T-helper 1 cell treated with Interleukin-12 subunit alpha and Interleukin-12 subunit beta and Interleukin-4 antibody, amounts not matched to agents 30 μg/mL and 1 μg/mL, for 36 hours (primary cell): ENCODE data around the gene RAD54L2.
"Not testable (repeated sequence)": the region's sequence is repeated elsewhere in the genome, so short reads cannot be mapped to it uniquely, and the experiment has no call there.

Experiments used
- H3K27ac Mint-ChIP-seq: one replicate; pipeline ENCODE4 v1.8.0; 2021; ENCODE audit warnings: mild to moderate bottlenecking, mixed read lengths
- H3K27me3 Mint-ChIP-seq: one replicate; pipeline ENCODE4 v1.8.0; 2021; ENCODE audit warnings: low read depth, mixed read lengths
- H3K36me3 Mint-ChIP-seq: one replicate; pipeline ENCODE4 v1.8.0; 2021; ENCODE audit warnings: low read depth, mixed read lengths
- H3K4me1 Mint-ChIP-seq: one replicate; pipeline ENCODE4 v1.8.0; 2021; ENCODE audit warnings: low read depth, mixed read lengths
- H3K4me3 Mint-ChIP-seq: one replicate; pipeline ENCODE4 v1.8.0; 2021; ENCODE audit warnings: mild to moderate bottlenecking, moderate library complexity, mixed read lengths
- H3K9me3 Mint-ChIP-seq: one replicate; pipeline ENCODE4 v1.8.0; 2021; ENCODE audit warnings: mixed read lengths

The RAD54L2 gene, protein sequence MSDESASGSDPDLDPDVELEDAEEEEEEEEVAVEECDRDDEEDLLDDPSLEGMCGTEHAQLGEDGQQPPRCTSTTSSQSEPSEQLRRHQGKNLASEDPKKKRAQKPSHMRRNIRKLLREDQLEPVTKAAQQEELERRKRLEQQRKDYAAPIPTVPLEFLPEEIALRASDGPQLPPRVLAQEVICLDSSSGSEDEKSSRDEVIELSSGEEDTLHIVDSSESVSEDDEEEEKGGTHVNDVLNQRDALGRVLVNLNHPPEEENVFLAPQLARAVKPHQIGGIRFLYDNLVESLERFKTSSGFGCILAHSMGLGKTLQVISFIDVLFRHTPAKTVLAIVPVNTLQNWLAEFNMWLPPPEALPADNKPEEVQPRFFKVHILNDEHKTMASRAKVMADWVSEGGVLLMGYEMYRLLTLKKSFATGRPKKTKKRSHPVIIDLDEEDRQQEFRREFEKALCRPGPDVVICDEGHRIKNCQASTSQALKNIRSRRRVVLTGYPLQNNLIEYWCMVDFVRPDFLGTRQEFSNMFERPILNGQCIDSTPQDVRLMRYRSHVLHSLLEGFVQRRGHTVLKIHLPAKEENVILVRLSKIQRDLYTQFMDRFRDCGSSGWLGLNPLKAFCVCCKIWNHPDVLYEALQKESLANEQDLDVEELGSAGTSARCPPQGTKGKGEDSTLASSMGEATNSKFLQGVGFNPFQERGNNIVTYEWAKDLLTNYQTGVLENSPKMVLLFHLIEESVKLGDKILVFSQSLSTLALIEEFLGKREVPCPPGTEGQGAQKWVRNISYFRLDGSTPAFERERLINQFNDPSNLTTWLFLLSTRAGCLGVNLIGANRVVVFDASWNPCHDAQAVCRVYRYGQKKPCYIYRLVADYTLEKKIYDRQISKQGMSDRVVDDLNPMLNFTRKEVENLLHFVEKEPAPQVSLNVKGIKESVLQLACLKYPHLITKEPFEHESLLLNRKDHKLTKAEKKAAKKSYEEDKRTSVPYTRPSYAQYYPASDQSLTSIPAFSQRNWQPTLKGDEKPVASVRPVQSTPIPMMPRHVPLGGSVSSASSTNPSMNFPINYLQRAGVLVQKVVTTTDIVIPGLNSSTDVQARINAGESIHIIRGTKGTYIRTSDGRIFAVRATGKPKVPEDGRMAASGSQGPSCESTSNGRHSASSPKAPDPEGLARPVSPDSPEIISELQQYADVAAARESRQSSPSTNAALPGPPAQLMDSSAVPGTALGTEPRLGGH (N-terminal part only)

GRCh38 chr3:51538459-51539290, at the start of gene RAD54L2:
RAD54L2 (plus strand) TSS chr3:51538719; CDS start chr3:51590421, 51,702 bp downstream.
- Mint-ChIP-seq H3K27me3 (no peaks in the 10 kb centered on the region), H3K36me3 (peaks cover 2% of the 10 kb centered on the region), H3K27ac (peak within 1 kb of the TSS; percentile 88), H3K9me3 (no peaks in the 10 kb centered on the region), H3K4me3 (peak within 1 kb of the TSS; percentile 90), H3K4me1 (peaks cover 29% of the 10 kb centered on the region)

- Mint-ChIP-seq H3K4me3 (peak overlapping the region; percentile 100), H3K36me3 (peaks cover 3% of the 10 kb centered on the region), H3K27me3 (no peaks in the 10 kb centered on the region), H3K27ac (peak overlapping the region; percentile 98), H3K4me1 (peaks cover 14% of the 10 kb centered on the region), H3K9me3 (no peaks in the 10 kb centered on the region)
Observed at GRCh38 chr3:51498876-51499738, 39.4 kb upstream of the RAD54L2 start.

- Mint-ChIP-seq H3K4me1 (peaks cover 14% of the 10 kb centered on the region), H3K36me3 (peaks cover 3% of the 10 kb centered on the region), H3K27ac (peak overlapping the region; percentile 88), H3K27me3 (no peaks in the 10 kb centered on the region), H3K4me3 (peak overlapping the region; percentile 52), H3K9me3 (no peaks in the 10 kb centered on the region)
Observed at GRCh38 chr3:51500632-51501131, 37.8 kb upstream of the RAD54L2 start.

GRCh38 chr3:51501833-51502561, 36.5 kb upstream of the RAD54L2 start:
- Mint-ChIP-seq H3K27me3 (no peaks in the 10 kb centered on the region), H3K27ac (peak overlapping the region; percentile 77), H3K9me3 (no peaks in the 10 kb centered on the region), H3K36me3 (peaks cover 3% of the 10 kb centered on the region), H3K4me1 (peaks cover 14% of the 10 kb centered on the region), H3K4me3 (peak overlapping the region; percentile 17)

- no peaks in the 10 kb centered on the region for H3K9me3 Mint-ChIP-seq
Observed at GRCh38 chr3:51502562-51502910, 36.0 kb upstream of the RAD54L2 start.

GRCh38 chr3:51503007-51503406, 35.5 kb upstream of the RAD54L2 start:
- Mint-ChIP-seq H3K27ac (no peak overlapping the region), H3K36me3 (peaks cover 3% of the 10 kb centered on the region), H3K4me1 (peaks cover 14% of the 10 kb centered on the region), H3K27me3 (no peaks in the 10 kb centered on the region), H3K9me3 (no peaks in the 10 kb centered on the region), H3K4me3 (no peak overlapping the region)

More at GRCh38 chr3:51502562-51502910, 36.0 kb upstream of the RAD54L2 start:
- H3K27ac Mint-ChIP-seq = no peak overlapping the region
- H3K36me3 Mint-ChIP-seq = peaks cover 3% of the 10 kb centered on the region
- H3K4me3 Mint-ChIP-seq = no peak overlapping the region
- no peaks in the 10 kb centered on the region for H3K27me3 Mint-ChIP-seq
- H3K4me1 Mint-ChIP-seq = peaks cover 14% of the 10 kb centered on the region

GRCh38 chr3:51508255-51508654, 30.3 kb upstream of the RAD54L2 start:
- Mint-ChIP-seq H3K4me1 (peaks cover 14% of the 10 kb centered on the region), H3K9me3 (no peaks in the 10 kb centered on the region), H3K27ac (no peak overlapping the region), H3K36me3 (no peaks in the 10 kb centered on the region), H3K4me3 (no peak overlapping the region), H3K27me3 (no peaks in the 10 kb centered on the region)

DNA sequence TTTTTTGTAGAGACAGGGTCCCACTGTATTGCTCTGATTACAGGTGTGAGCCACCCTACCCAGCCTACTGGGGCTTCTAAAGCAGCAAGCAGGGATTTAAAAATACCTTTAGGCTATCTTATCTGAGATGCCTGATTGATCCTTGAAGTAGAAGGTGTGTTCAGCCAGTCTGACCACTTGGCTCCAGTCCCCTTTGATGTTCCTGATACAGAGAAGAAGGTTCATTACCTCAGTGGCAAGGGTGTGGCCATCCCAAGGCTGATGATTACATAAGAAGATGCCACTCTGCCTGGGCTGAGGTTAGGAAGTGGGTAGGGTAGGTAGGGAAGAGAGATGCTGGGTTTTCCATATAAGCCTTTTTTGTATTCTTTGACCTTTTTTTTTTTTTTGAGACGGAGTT, 27.5 kb upstream of the RAD54L2 start:
- H3K9me3 Mint-ChIP-seq = no peaks in the 10 kb centered on the region
- no peak overlapping the region for H3K4me3 Mint-ChIP-seq
- H3K27me3 Mint-ChIP-seq = no peaks in the 10 kb centered on the region
- no peaks in the 10 kb centered on the region for H3K36me3 Mint-ChIP-seq
- H3K27ac Mint-ChIP-seq = no peak overlapping the region
- peaks cover 16% of the 10 kb centered on the region for H3K4me1 Mint-ChIP-seq

GRCh38 chr3:51514210-51514609, 24.3 kb upstream of the RAD54L2 start:
- Mint-ChIP-seq H3K9me3 (no peaks in the 10 kb centered on the region), H3K36me3 (no peaks in the 10 kb centered on the region), H3K27ac (no peak overlapping the region), H3K4me3 (no peak overlapping the region), H3K4me1 (peaks cover 11% of the 10 kb centered on the region), H3K27me3 (no peaks in the 10 kb centered on the region)

DNA sequence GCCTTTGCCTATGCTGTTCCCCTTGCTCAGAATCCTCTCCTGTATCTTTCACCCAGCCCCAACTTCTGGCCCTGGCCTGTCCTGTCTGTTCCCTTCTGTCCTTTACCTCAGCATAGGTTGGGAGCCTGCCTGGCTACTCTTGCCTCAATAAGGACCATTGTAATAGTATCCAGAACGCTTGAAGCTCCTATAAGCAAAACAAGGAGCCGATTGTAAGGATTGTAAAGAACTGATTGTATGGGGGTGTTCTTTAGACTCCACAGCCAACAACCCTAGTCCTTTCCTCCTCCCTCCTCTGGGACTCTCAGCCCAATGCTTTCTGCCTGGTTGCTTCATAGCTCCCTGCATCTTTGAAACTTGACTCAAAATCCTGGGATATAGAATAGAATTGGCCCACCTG, 18.7 kb upstream of the RAD54L2 start:
- H3K9me3 Mint-ChIP-seq = no peaks in the 10 kb centered on the region
- no peak overlapping the region for H3K4me3 Mint-ChIP-seq
- no peaks in the 10 kb centered on the region for H3K36me3 Mint-ChIP-seq
- no peaks in the 10 kb centered on the region for H3K27me3 Mint-ChIP-seq
- peaks cover 3% of the 10 kb centered on the region for H3K4me1 Mint-ChIP-seq
- H3K27ac Mint-ChIP-seq = no peak overlapping the region

GRCh38 chr3:51520906-51521730, 17.4 kb upstream of the RAD54L2 start:
- not testable (repeated sequence) for H3K4me3 Mint-ChIP-seq, H3K4me1 Mint-ChIP-seq, H3K36me3 Mint-ChIP-seq, H3K27ac Mint-ChIP-seq, H3K27me3 Mint-ChIP-seq, H3K9me3 Mint-ChIP-seq
